ENCODE measurements around the gene OGDH.
A peak's percentile ranks its signal among the peaks of the same experiment; 100 is the strongest.

OGDH gene

DNA sequence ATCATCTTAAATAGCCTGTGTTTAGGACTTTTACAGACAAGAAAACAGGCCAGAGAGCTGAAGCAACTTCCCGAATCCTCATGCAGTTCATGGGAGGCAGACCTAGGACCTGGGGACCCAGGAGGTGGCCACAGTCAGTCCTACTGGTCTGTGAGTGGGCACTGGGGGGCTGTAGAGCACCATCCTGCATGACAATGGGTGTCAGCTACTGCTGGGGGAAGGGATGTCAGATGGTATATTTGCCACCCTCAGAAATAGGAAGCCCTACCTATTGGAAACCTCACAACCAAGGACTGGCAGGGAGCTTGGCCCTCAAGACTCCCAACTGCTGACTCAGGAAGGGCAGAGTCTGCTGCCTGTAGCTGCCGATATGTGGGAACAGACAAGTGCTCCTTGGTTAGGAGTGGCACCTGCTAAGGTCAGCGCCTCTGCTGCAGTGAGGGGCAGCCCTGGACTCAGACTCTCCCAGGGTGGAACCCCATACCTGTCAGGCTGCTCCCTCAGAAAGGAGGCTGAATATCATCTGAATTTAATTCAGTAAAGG lies 29.7 kb downstream of the OGDH start:
- H3K14ac ChIP-seq (ENCODE audit: low read length in 2 of 2): no peak overlapping the region
- peaks cover 2 to 3% of the 10 kb centered on the region in 2 experiments for H3K36me3 ChIP-seq (ENCODE audit: control insufficient read depth in 1 of 2, insufficient read depth in 2 of 2, low read depth in 1 of 2, low read length in 2 of 2)
- H2BK5ac ChIP-seq (ENCODE audit: low read depth, low read length, poor library complexity, severe bottlenecking): no peak overlapping the region
- H3K79me1 ChIP-seq (replicated peaks; ENCODE audit: low read length, poor library complexity, severe bottlenecking): peaks cover 20% of the 10 kb centered on the region
- peak overlapping the region in 1 of 2 experiments; percentile 1 for H3K18ac ChIP-seq (ENCODE audit: low read depth in 1 of 2, low read length in 2 of 2)
- peak overlapping the region; percentile 3 to 51 for H2BK12ac ChIP-seq (ENCODE audit: low read length in 2 of 2)
- no peaks in the 10 kb centered on the region for H3K9me3 ChIP-seq (ENCODE audit: control insufficient read depth, low read length)
- no peak overlapping the region for H2BK15ac ChIP-seq (ENCODE audit: low read depth, poor library complexity, severe bottlenecking)
- H3K4me2 ChIP-seq (ENCODE audit: low read length, poor library complexity, severe bottlenecking): no peak overlapping the region
- no peak overlapping the region for H2BK120ac ChIP-seq (ENCODE audit: low read depth, low read length)
- no peak overlapping the region for H3K9ac ChIP-seq (ENCODE audit: low read length)
- H4K8ac ChIP-seq (ENCODE audit: low read length): peak overlapping the region; percentile 32
- H3K4ac ChIP-seq (ENCODE audit: low read depth in 1 of 2, low read length in 2 of 2): peak overlapping the region in 1 of 2 experiments; percentile 10
- H3K4me3 ChIP-seq (ENCODE audit: insufficient read depth in 1 of 2, low read depth in 1 of 2, low read length in 2 of 2): no peak overlapping the region
- H3K27ac ChIP-seq (ENCODE audit: low read length, poor library complexity, severe bottlenecking): no peak overlapping the region
- no peak for DNase-seq
- H2AFZ ChIP-seq (ENCODE audit: low read depth, low read length): no peak overlapping the region
- WGBS: 96% methylated on average over 3 of the region's 3 CpGs
- H4K91ac ChIP-seq (ENCODE audit: low read length): peak overlapping the region; percentile 78
- H3K4me1 ChIP-seq (ENCODE audit: control insufficient read depth, insufficient read depth, low read depth, low read length): peaks cover 26% of the 10 kb centered on the region
- no peaks in the 10 kb centered on the region for H3K27me3 ChIP-seq (ENCODE audit: control insufficient read depth in 1 of 2, insufficient read depth in 1 of 2, low read length in 2 of 2)
- no peak overlapping the region for H2AK5ac ChIP-seq (ENCODE audit: low read length, severe bottlenecking)
- no peak overlapping the region for H3K23ac ChIP-seq (ENCODE audit: low read length in 2 of 2)

- peaks cover 0 to 8% of the 10 kb centered on the region in 2 experiments for H3K36me3 ChIP-seq (ENCODE audit: control insufficient read depth in 1 of 2, insufficient read depth in 2 of 2, low read depth in 1 of 2, low read length in 2 of 2)
- H2AFZ ChIP-seq (ENCODE audit: low read depth, low read length): no peak overlapping the region
- H3K4ac ChIP-seq (ENCODE audit: low read depth in 1 of 2, low read length in 2 of 2): no peak overlapping the region
- H4K91ac ChIP-seq (ENCODE audit: low read length): peak overlapping the region; percentile 59
- peak overlapping the region in 1 of 2 experiments; percentile 7 for H2BK12ac ChIP-seq (ENCODE audit: low read length in 2 of 2)
- H3K4me2 ChIP-seq (ENCODE audit: low read length, poor library complexity, severe bottlenecking): no peak overlapping the region
- no peak overlapping the region for H3K9ac ChIP-seq (ENCODE audit: low read length)
- H3K79me1 ChIP-seq (replicated peaks; ENCODE audit: low read length, poor library complexity, severe bottlenecking): peaks cover 25% of the 10 kb centered on the region
- no peak overlapping the region for H4K8ac ChIP-seq (ENCODE audit: low read length)
- no peak overlapping the region for H2AK5ac ChIP-seq (ENCODE audit: low read length, severe bottlenecking)
- H3K4me3 ChIP-seq (ENCODE audit: insufficient read depth in 1 of 2, low read depth in 1 of 2, low read length in 2 of 2): no peak overlapping the region
- H3K27me3 ChIP-seq (ENCODE audit: control insufficient read depth in 1 of 2, insufficient read depth in 1 of 2, low read length in 2 of 2): no peaks in the 10 kb centered on the region
- no peak overlapping the region for H2BK120ac ChIP-seq (ENCODE audit: low read depth, low read length)
- H3K9me3 ChIP-seq (ENCODE audit: control insufficient read depth, low read length): no peaks in the 10 kb centered on the region
- DNase-seq: no peak
- H3K14ac ChIP-seq (ENCODE audit: low read length in 2 of 2): no peak overlapping the region
- no peak overlapping the region for H2BK15ac ChIP-seq (ENCODE audit: low read depth, poor library complexity, severe bottlenecking)
- no peak overlapping the region for H2BK5ac ChIP-seq (ENCODE audit: low read depth, low read length, poor library complexity, severe bottlenecking)
- peaks cover 24% of the 10 kb centered on the region for H3K4me1 ChIP-seq (ENCODE audit: control insufficient read depth, insufficient read depth, low read depth, low read length)
- H3K23ac ChIP-seq (ENCODE audit: low read length in 2 of 2): no peak overlapping the region
- H3K18ac ChIP-seq (ENCODE audit: low read depth in 1 of 2, low read length in 2 of 2): no peak overlapping the region
- WGBS: 100% methylated on average over 1 of the region's 2 CpGs
- no peak overlapping the region for H3K27ac ChIP-seq (ENCODE audit: low read length, poor library complexity, severe bottlenecking)
Observed at GRCh38 chr7:44636926-44637325, 30.5 kb downstream of the OGDH start.

DNA sequence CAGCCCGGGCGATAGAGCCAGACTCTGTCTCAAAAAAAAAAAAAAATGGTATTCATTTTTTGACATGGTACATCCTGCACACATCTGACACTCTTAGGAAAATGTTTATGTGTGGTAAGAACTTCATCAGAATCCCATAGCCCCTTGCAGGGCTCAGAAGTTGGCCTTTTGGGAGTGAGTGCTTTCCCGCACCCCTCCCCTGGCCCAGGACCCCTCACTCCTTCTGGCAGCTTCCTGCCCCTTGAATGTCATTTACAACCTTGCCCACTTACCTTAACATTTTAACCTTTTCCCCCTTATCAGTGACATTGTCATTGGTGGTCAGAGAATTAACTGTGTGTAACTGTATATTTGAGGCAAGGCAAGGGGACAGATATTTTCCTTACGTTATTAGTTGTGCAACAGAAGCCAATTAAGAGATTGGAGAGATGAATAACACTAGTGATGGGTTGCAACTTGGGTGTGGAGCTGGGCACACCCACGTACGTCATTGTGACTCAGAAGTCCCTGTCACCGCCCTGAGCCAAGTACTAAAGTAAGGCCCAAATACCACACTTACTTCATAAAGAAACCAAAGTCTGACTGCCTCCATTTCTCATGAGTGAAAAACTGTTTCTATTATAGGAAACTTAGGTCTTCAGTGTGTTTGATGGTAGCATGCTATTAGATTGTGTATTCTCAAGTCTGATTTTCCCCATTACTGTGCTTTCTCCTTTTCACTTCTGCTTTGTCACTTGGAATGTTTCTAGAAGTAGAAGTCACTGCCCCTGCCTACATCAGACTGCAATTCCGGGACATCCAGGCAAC lies 31.6 kb downstream of the OGDH start:
- Histone ChIP-seq H3K79me1 (replicated peaks; ENCODE audit: low read length, poor library complexity, severe bottlenecking) (peaks cover 25% of the 10 kb centered on the region), H3K27me3 (ENCODE audit: control insufficient read depth in 1 of 2, insufficient read depth in 1 of 2, low read length in 2 of 2) (no peaks in the 10 kb centered on the region), H4K8ac (ENCODE audit: low read length) (no peak overlapping the region), H3K36me3 (ENCODE audit: control insufficient read depth in 1 of 2, insufficient read depth in 2 of 2, low read depth in 1 of 2, low read length in 2 of 2) (peaks cover 0 to 8% of the 10 kb centered on the region in 2 experiments), H2BK120ac (ENCODE audit: low read depth, low read length) (no peak overlapping the region), H3K4me1 (ENCODE audit: control insufficient read depth, insufficient read depth, low read depth, low read length) (peaks cover 21% of the 10 kb centered on the region), H3K27ac (ENCODE audit: low read length, poor library complexity, severe bottlenecking) (peak overlapping the region; percentile 95), H3K4me3 (ENCODE audit: insufficient read depth in 1 of 2, low read depth in 1 of 2, low read length in 2 of 2) (no peak overlapping the region), H2AK5ac (ENCODE audit: low read length, severe bottlenecking) (peak overlapping the region; percentile 52), H3K9ac (ENCODE audit: low read length) (peak overlapping the region; percentile 83), H4K91ac (ENCODE audit: low read length) (peak overlapping the region; percentile 91), H3K9me3 (ENCODE audit: control insufficient read depth, low read length) (no peaks in the 10 kb centered on the region), H3K4ac (ENCODE audit: low read depth in 1 of 2, low read length in 2 of 2) (peak overlapping the region; percentile 59 to 72), H2AFZ (ENCODE audit: low read depth, low read length) (no peak overlapping the region), H3K4me2 (ENCODE audit: low read length, poor library complexity, severe bottlenecking) (no peak overlapping the region), H2BK15ac (ENCODE audit: low read depth, poor library complexity, severe bottlenecking) (no peak overlapping the region), H2BK5ac (ENCODE audit: low read depth, low read length, poor library complexity, severe bottlenecking) (no peak overlapping the region), H3K18ac (ENCODE audit: low read depth in 1 of 2, low read length in 2 of 2) (peak overlapping the region; percentile 61 to 94), H2BK12ac (ENCODE audit: low read length in 2 of 2) (peak overlapping the region; percentile 12 to 66), H3K14ac (ENCODE audit: low read length in 2 of 2) (no peak overlapping the region), H3K23ac (ENCODE audit: low read length in 2 of 2) (no peak overlapping the region)
- WGBS: 60% methylated on average over 2 of the region's 8 CpGs
- peak; percentile 95 for DNase-seq

Measured in mesenchymal stem cell (in vitro differentiated cells and primary cell).